ENCODE results near the gene PIR. TPM values are rescaled to one million over a fixed set of nuclear protein-coding genes. Genes with fewer than 3 reads are reported as not detected.

The PIR gene
- total and polyA plus RNA-seq, 2 of the 8 experiments (the other 6 are each of a cell fraction or from before 2014, with no cell fraction given), result 6.4 to 10.3 TPM

DNA sequence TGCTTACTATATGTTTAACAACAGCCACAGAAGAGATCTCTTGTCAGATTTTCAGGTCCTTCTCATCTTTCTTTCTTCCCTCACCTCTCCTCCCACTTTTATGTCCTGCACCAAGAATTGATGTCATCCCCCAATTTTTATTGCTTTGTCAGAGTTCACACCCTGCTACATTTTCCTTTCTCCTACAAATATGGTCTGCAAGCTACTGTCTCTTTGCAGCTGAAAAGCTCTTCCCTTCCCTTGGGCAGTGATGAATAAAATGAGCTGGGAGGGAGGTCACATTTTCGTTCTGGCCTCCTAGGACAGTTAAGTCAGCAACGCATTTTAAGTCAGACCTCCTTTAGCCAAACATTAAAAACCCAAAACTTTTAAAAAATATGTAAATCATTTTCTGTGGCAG is 82.2 kb downstream of the PIR start:
- no peak overlapping the region for H2BK15ac ChIP-seq (ENCODE audit: low read length)
- H3K4me2 ChIP-seq (ENCODE audit: insufficient read depth in 1 of 2, low read depth in 2 of 2, low read length in 2 of 2), result no peak overlapping the region
- H3K23me2 ChIP-seq (ENCODE audit: low read depth, low read length), result no peaks in the 10 kb centered on the region
- no peak overlapping the region for H2BK20ac ChIP-seq (ENCODE audit: low read length)
- no peak overlapping the region for H3K27ac ChIP-seq (ENCODE audit: low read depth, low read length)
- no peak overlapping the region for H4K91ac ChIP-seq (replicated peaks; ENCODE audit: insufficient read length, low read length)
- H4K20me1 ChIP-seq (replicated peaks in 1 of 2; ENCODE audit: control insufficient read depth in 1 of 2, insufficient read depth in 2 of 2, low read length in 2 of 2), result no peaks in the 10 kb centered on the region
- H3K9me3 ChIP-seq (ENCODE audit: insufficient read depth in 2 of 2, low read depth in 1 of 2, low read length in 1 of 2), result no peaks in the 10 kb centered on the region
- no peak overlapping the region for H2BK5ac ChIP-seq (ENCODE audit: low read depth, low read length)
- H3K14ac ChIP-seq (ENCODE audit: insufficient read length), result no peak overlapping the region
- H4K8ac ChIP-seq (ENCODE audit: extremely low read depth, insufficient read depth, low read length), result no peak overlapping the region
- H2BK12ac ChIP-seq (ENCODE audit: low read depth, low read length), result no peak overlapping the region
- no peak overlapping the region for H3K4me3 ChIP-seq (ENCODE audit: extremely low read depth in 1 of 4, insufficient read depth in 2 of 4, low read depth in 3 of 4, low read length in 4 of 4)
- DNase-seq (ENCODE audit: low read depth in 1 of 2, low spot score in 2 of 2) (no peak), FAIRE-seq (no peak)
- no peak overlapping the region for H2AFZ ChIP-seq (ENCODE audit: low read length)
- no peak overlapping the region for H3K23ac ChIP-seq (ENCODE audit: insufficient read length)
- ChIA-PET POLR2A (ENCODE audit: partially characterized antibody) (no interaction called here), CTCF (ENCODE audit: partially characterized antibody) (no interaction called here)
- no peaks in the 10 kb centered on the region for H3K79me1 ChIP-seq (ENCODE audit: low read depth, low read length)
- no peak overlapping the region for H3K56ac ChIP-seq (replicated peaks; ENCODE audit: insufficient read length, low read depth, low read length)
- H3K27me3 ChIP-seq (replicated peaks in 1 of 4; ENCODE audit: control insufficient read depth in 3 of 4, extremely low read depth in 1 of 4, insufficient read depth in 3 of 4, low read length in 3 of 4), result no peaks in the 10 kb centered on the region
- no peaks in the 10 kb centered on the region for H3K4me1 ChIP-seq (replicated peaks in 1 of 4; ENCODE audit: control insufficient read depth in 3 of 4, insufficient read depth in 4 of 4, low read length in 3 of 4)
- H2BK120ac ChIP-seq (replicated peaks; ENCODE audit: low read depth, low read length), result no peak overlapping the region
- H4K5ac ChIP-seq (ENCODE audit: insufficient read length, low read depth, low read length), result no peak overlapping the region
- 60% methylated on average over 1 of the region's 2 CpGs; no CpG with 5 or more reads in 1 of the 2 experiments for WGBS, 2 experiments (ENCODE audit: extremely low coverage in 1 of 2, insufficient coverage in 1 of 2, insufficient read length in 1 of 2, insufficient replicate concordance in 2 of 2, low coverage in 1 of 2, low lambda C conversion rate in 2 of 2, missing lambda C conversion rate in 1 of 2)
- H3K36me3 ChIP-seq (ENCODE audit: control insufficient read depth in 2 of 4, insufficient read depth in 4 of 4, low read length in 3 of 4), result no peaks in the 10 kb centered on the region
- no peaks in the 10 kb centered on the region for H3K79me2 ChIP-seq (ENCODE audit: control insufficient read depth in 1 of 2, insufficient read depth in 2 of 2, low read length in 2 of 2)
- H3K18ac ChIP-seq (ENCODE audit: extremely low read depth, low read length), result no peak overlapping the region
- H3K9ac ChIP-seq (replicated peaks in 1 of 4; ENCODE audit: extremely low read depth in 1 of 4, low read depth in 3 of 4, low read length in 3 of 4), result no peak overlapping the region
- no peak overlapping the region for H2AK5ac ChIP-seq (ENCODE audit: low read depth, low read length)
- no peak overlapping the region for H3K4ac ChIP-seq (replicated peaks; ENCODE audit: insufficient read length, low read depth, low read length)
- TF ChIP-seq CHD1 (IDR thresholded peaks at IDR 0.05; ENCODE audit: low read depth, low read length), result no peak
- TF ChIP-seq TAF7 (optimal IDR thresholded peaks at IDR 0.05; ENCODE audit: borderline replicate concordance, low read depth, low read length), result no peak
- TF ChIP-seq FOSL1 (IDR thresholded peaks at IDR 0.05; ENCODE audit: insufficient read depth, low read depth, low read length), result no peak
- no peak for TF ChIP-seq POU5F1 (IDR thresholded peaks at IDR 0.05; ENCODE audit: low read depth, low read length)
- TF ChIP-seq RNF2 (IDR thresholded peaks at IDR 0.05; ENCODE audit: borderline replicate concordance, low read depth, low read length, missing control alignments, poor library complexity, severe bottlenecking), result no peak
- no peak for TF ChIP-seq CTBP2 (IDR thresholded peaks at IDR 0.05; ENCODE audit: borderline replicate concordance, insufficient read depth, insufficient read length, low read length)
- TF ChIP-seq BRCA1 (IDR thresholded peaks at IDR 0.05; ENCODE audit: low read depth, low read length), result no peak
- TF ChIP-seq KDM1A (IDR thresholded peaks at IDR 0.05; ENCODE audit: borderline replicate concordance, low read length), result no peak
- TF ChIP-seq GTF2F1 (IDR thresholded peaks at IDR 0.05; ENCODE audit: borderline replicate concordance, low read depth, low read length), result no peak
- TF ChIP-seq SIX5 (IDR thresholded peaks at IDR 0.05; ENCODE audit: low read depth, low read length), result no peak
- no peak for TF ChIP-seq TCF12 (IDR thresholded peaks at IDR 0.05; ENCODE audit: low read depth, low read length)
- TF ChIP-seq, protein P1, sequence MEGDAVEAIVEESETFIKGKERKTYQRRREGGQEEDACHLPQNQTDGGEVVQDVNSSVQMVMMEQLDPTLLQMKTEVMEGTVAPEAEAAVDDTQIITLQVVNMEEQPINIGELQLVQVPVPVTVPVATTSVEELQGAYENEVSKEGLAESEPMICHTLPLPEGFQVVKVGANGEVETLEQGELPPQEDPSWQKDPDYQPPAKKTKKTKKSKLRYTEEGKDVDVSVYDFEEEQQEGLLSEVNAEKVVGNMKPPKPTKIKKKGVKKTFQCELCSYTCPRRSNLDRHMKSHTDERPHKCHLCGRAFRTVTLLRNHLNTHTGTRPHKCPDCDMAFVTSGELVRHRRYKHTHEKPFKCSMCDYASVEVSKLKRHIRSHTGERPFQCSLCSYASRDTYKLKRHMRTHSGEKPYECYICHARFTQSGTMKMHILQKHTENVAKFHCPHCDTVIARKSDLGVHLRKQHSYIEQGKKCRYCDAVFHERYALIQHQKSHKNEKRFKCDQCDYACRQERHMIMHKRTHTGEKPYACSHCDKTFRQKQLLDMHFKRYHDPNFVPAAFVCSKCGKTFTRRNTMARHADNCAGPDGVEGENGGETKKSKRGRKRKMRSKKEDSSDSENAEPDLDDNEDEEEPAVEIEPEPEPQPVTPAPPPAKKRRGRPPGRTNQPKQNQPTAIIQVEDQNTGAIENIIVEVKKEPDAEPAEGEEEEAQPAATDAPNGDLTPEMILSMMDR (IDR thresholded peaks at IDR 0.05; ENCODE audit: control extremely low read depth in 1 of 3, insufficient read depth in 1 of 3, low read depth in 1 of 3, low read length in 3 of 3), result no peak

Data from H1 (cell line).